ENCODE results near the gene SNED1.

- TF ChIP-seq CTCF (IDR thresholded peaks at IDR 0.05; ENCODE audit: low read depth, low read length, missing input control), result no peak
- TF ChIP-seq NR2F2 (IDR thresholded peaks at IDR 0.05), result peak; percentile 87
- no peak for TF ChIP-seq GABPA (IDR thresholded peaks at IDR 0.05 in 1 of 2, conservative IDR thresholded peaks at IDR 0.05 in 1 of 2)
- no peak for TF ChIP-seq EGR1 (IDR thresholded peaks at IDR 0.05; ENCODE audit: low read depth in 2 of 2)
- TF ChIP-seq ZBTB33 (IDR thresholded peaks at IDR 0.05), result no peak
- TF ChIP-seq ATF3 (IDR thresholded peaks at IDR 0.05), result no peak
- TF ChIP-seq MAX (IDR thresholded peaks at IDR 0.05), result no peak
- TF ChIP-seq RAD21 (IDR thresholded peaks at IDR 0.05), result peak in 1 of 2 donors; percentile 46
- peak; percentile 55 to 80 for TF ChIP-seq RXRA (IDR thresholded peaks at IDR 0.05)
Measured at GRCh38 chr2:240962300-240963064, 35.9 kb upstream of the SNED1 start.
